ENCODE measurements around the gene GATA3. TPM values are rescaled to one million over a fixed set of nuclear protein-coding genes. Genes with fewer than 3 reads are reported as not detected.

GATA3 gene
- total and polyA plus RNA-seq, 3 donors from 2014 or later, result 0.31 to 1.9 (median 0.50) TPM

GRCh38 chr10:8069627-8070026, 15.1 kb downstream of the GATA3 start:
- Histone ChIP-seq H3K4me3 (no peak overlapping the region), H3K27ac (no peak overlapping the region), H3K27me3 (no peaks in the 10 kb centered on the region), H3K4me1 (no peaks in the 10 kb centered on the region), H3K36me3 (ENCODE audit: low read depth, missing control alignments) (no peaks in the 10 kb centered on the region), H3K9me3 (no peaks in the 10 kb centered on the region)
- intact Hi-C loops (cut with DNase I; ENCODE audit: low total_unique reads), result no loop called here
- no peak for DNase-seq
- no peak for TF ChIP-seq POLR2A (IDR thresholded peaks at IDR 0.05)
- no peak for TF ChIP-seq CTCF (IDR thresholded peaks at IDR 0.05)
- WGBS, 2 donors, result 86 to 87% methylated on average over 7 of the region's 7 CpGs

- no peaks in the 10 kb centered on the region for H3K9me3 ChIP-seq
- intact Hi-C loops (cut with DNase I; ENCODE audit: low total_unique reads), result no loop called here
- WGBS, 2 donors, result 94 to 95% methylated on average over 6 of the region's 6 CpGs
- DNase-seq, result no peak
- no peaks in the 10 kb centered on the region for H3K4me1 ChIP-seq
- H3K27me3 ChIP-seq, result no peaks in the 10 kb centered on the region
- H3K4me3 ChIP-seq, result no peak overlapping the region
- TF ChIP-seq POLR2A (IDR thresholded peaks at IDR 0.05) (no peak), CTCF (IDR thresholded peaks at IDR 0.05) (no peak)
- H3K27ac ChIP-seq, result no peak overlapping the region
- no peaks in the 10 kb centered on the region for H3K36me3 ChIP-seq (ENCODE audit: low read depth, missing control alignments)
Observed at GRCh38 chr10:8070440-8070839, 16.0 kb downstream of the GATA3 start.

- WGBS, 2 donors, result 91 to 95% methylated on average over 3 of the region's 3 CpGs
- Histone ChIP-seq H3K9me3 (no peaks in the 10 kb centered on the region), H3K27ac (no peak overlapping the region), H3K36me3 (ENCODE audit: low read depth, missing control alignments) (no peaks in the 10 kb centered on the region), H3K4me1 (no peaks in the 10 kb centered on the region), H3K27me3 (no peaks in the 10 kb centered on the region), H3K4me3 (no peak overlapping the region)
- intact Hi-C loops (cut with DNase I; ENCODE audit: low total_unique reads), result no loop called here
- TF ChIP-seq CTCF (IDR thresholded peaks at IDR 0.05) (no peak), POLR2A (IDR thresholded peaks at IDR 0.05) (no peak)
- no peak for DNase-seq
Observed at GRCh38 chr10:8071006-8071405, 16.5 kb downstream of the GATA3 start.

- intact Hi-C loops (cut with DNase I; ENCODE audit: low total_unique reads), result no loop called here
- Histone ChIP-seq H3K36me3 (ENCODE audit: low read depth, missing control alignments) (no peaks in the 10 kb centered on the region), H3K9me3 (no peaks in the 10 kb centered on the region), H3K4me1 (no peaks in the 10 kb centered on the region), H3K27ac (no peak overlapping the region), H3K27me3 (no peaks in the 10 kb centered on the region), H3K4me3 (no peak overlapping the region)
- WGBS, 2 donors, result 88 to 94% methylated on average over 5 of the region's 5 CpGs
- TF ChIP-seq CTCF (IDR thresholded peaks at IDR 0.05), result no peak
- TF ChIP-seq POLR2A (IDR thresholded peaks at IDR 0.05), result no peak
- DNase-seq, result no peak
Observed at GRCh38 chr10:8071666-8072065, 17.2 kb downstream of the GATA3 start.

- Histone ChIP-seq H3K9me3 (no peaks in the 10 kb centered on the region), H3K27me3 (no peaks in the 10 kb centered on the region), H3K36me3 (ENCODE audit: low read depth, missing control alignments) (no peaks in the 10 kb centered on the region), H3K4me3 (no peak overlapping the region), H3K4me1 (no peaks in the 10 kb centered on the region), H3K27ac (no peak overlapping the region)
- no peak for DNase-seq
- TF ChIP-seq POLR2A (IDR thresholded peaks at IDR 0.05) (no peak), CTCF (IDR thresholded peaks at IDR 0.05) (no peak)
- intact Hi-C loops (cut with DNase I; ENCODE audit: low total_unique reads), result no loop called here
- WGBS, 2 donors, result 68 to 73% methylated on average over 4 of the region's 4 CpGs
Observed at GRCh38 chr10:8072211-8072610, 17.7 kb downstream of the GATA3 start.

Measured in testis (tissue), 3 donors.